Measurements from ENCODE around the gene ACOXL. TPM values are rescaled to one million over a fixed set of nuclear protein-coding genes. Genes with fewer than 3 reads are reported as not detected.
A peak's percentile ranks its signal among the peaks of the same experiment; 100 is the strongest.

The ACOXL gene
- total RNA-seq, 2 donors from 2014 or later: 11.7 to 12.3 TPM

DNA sequence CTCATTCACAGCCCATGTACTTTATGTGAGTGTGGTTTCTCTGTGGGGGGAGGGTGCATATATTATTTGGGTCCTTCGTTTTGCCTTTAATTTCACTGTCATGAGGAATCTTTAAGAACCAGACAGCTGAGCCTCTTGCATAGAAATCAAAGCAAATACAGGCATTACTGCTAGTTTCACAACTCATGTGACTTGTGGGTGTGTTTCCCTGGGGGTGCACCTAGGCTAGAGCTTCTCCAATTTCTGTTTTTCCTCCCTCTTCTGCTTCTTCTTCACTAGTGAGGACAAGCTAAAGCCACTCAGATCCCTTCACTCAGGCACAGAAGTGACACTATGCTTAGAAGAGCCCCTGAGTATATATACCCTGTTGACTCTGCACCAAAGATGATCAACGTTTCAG, 131.4 kb downstream of the ACOXL start:
- H3K27ac Mint-ChIP-seq: no peak overlapping the region
- Histone ChIP-seq H3K9me3 (ENCODE audit: control insufficient read depth, low read length) (no peaks in the 10 kb centered on the region), H3K4me3 (ENCODE audit: low read length) (no peak overlapping the region), H3K4me1 (ENCODE audit: control insufficient read depth, insufficient read depth, low read length) (peaks cover 5% of the 10 kb centered on the region), H3K36me3 (ENCODE audit: control insufficient read depth, insufficient read depth, low read length) (no peaks in the 10 kb centered on the region), H3K27me3 (ENCODE audit: control insufficient read depth, insufficient read depth, low read length, poor library complexity, severe bottlenecking) (no peaks in the 10 kb centered on the region), H3K9ac (ENCODE audit: extremely low read depth, low read length, poor library complexity, severe bottlenecking) (no peak overlapping the region), H3K27ac (ENCODE audit: low read depth, low read length) (no peak overlapping the region)
- WGBS, 2 experiments (ENCODE audit: insufficient coverage in 1 of 2, insufficient read length in 1 of 2): 91 to 94% methylated on average over 2 of the region's 2 CpGs
- no peaks in the 10 kb centered on the region for H3K9me3 Mint-ChIP-seq
- DNase-seq: no peak
- TF ChIP-seq, protein P1, sequence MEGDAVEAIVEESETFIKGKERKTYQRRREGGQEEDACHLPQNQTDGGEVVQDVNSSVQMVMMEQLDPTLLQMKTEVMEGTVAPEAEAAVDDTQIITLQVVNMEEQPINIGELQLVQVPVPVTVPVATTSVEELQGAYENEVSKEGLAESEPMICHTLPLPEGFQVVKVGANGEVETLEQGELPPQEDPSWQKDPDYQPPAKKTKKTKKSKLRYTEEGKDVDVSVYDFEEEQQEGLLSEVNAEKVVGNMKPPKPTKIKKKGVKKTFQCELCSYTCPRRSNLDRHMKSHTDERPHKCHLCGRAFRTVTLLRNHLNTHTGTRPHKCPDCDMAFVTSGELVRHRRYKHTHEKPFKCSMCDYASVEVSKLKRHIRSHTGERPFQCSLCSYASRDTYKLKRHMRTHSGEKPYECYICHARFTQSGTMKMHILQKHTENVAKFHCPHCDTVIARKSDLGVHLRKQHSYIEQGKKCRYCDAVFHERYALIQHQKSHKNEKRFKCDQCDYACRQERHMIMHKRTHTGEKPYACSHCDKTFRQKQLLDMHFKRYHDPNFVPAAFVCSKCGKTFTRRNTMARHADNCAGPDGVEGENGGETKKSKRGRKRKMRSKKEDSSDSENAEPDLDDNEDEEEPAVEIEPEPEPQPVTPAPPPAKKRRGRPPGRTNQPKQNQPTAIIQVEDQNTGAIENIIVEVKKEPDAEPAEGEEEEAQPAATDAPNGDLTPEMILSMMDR (conservative IDR thresholded peaks at IDR 0.05): no peak
- H3K4me1 Mint-ChIP-seq: peaks cover 17% of the 10 kb centered on the region
- no peak overlapping the region for H3K4me3 Mint-ChIP-seq
- no peaks in the 10 kb centered on the region for H3K36me3 Mint-ChIP-seq (ENCODE audit: low read depth)
- H3K27me3 Mint-ChIP-seq (ENCODE audit: insufficient read depth): peaks cover 8% of the 10 kb centered on the region

DNA sequence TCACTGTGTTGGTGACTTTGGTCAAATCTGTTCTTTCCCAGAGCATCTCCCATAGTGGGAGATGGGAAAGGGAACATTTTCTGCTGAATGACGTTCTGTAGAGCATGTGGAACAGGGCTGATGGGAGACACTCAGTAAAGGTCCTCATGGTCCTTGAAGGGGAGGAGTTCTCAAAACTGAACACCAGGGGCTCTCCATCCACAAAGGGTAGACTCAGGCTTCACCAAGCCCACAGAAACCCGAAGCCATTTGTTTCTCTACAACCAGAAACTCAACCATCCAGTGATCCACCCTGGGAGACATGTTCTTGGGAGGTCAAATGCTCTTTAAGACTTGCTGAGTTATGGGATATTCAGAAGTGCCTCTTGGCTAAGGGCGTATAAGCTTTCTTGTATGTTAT, 131.8 kb downstream of the ACOXL start:
- no peaks in the 10 kb centered on the region for H3K9me3 Mint-ChIP-seq
- Histone ChIP-seq H3K9me3 (ENCODE audit: control insufficient read depth, low read length) (no peaks in the 10 kb centered on the region), H3K4me1 (ENCODE audit: control insufficient read depth, insufficient read depth, low read length) (peaks cover 5% of the 10 kb centered on the region), H3K36me3 (ENCODE audit: control insufficient read depth, insufficient read depth, low read length) (no peaks in the 10 kb centered on the region), H3K27me3 (ENCODE audit: control insufficient read depth, insufficient read depth, low read length, poor library complexity, severe bottlenecking) (no peaks in the 10 kb centered on the region), H3K4me3 (ENCODE audit: low read length) (no peak overlapping the region), H3K27ac (ENCODE audit: low read depth, low read length) (no peak overlapping the region), H3K9ac (ENCODE audit: extremely low read depth, low read length, poor library complexity, severe bottlenecking) (no peak overlapping the region)
- peaks cover 14% of the 10 kb centered on the region for H3K4me1 Mint-ChIP-seq
- TF ChIP-seq, protein P1 (conservative IDR thresholded peaks at IDR 0.05): peak; percentile 37
- peaks cover 7% of the 10 kb centered on the region for H3K27me3 Mint-ChIP-seq (ENCODE audit: insufficient read depth)
- WGBS, 2 experiments (ENCODE audit: insufficient coverage in 1 of 2, insufficient read length in 1 of 2): 89 to 93% methylated on average over 2 to 3 of the region's 3 CpGs
- H3K4me3 Mint-ChIP-seq: no peak overlapping the region
- H3K27ac Mint-ChIP-seq: no peak overlapping the region
- no peaks in the 10 kb centered on the region for H3K36me3 Mint-ChIP-seq (ENCODE audit: low read depth)
- DNase-seq: no peak

DNA sequence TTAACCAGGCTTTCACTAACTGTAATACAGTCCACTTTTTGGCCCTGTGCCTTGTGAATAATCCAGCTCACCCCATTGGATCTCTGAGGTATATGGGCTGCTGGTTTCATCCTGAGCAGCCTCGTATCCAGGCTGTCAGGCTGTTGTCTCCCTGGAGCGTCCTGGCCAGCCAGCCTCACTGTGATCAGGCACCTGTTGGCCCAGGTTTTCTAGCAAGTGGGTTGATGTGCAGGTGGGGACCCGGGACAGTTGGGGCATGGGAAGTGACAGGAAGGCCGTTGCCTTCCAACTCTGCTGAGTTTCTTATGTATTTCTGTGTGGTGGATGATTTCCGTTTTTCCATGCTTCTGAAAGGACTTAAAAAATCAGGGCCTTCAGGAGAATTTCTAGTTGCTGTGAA, 132.4 kb downstream of the ACOXL start:
- H3K36me3 ChIP-seq (ENCODE audit: control insufficient read depth, insufficient read depth, low read length): no peaks in the 10 kb centered on the region
- no peaks in the 10 kb centered on the region for H3K27me3 ChIP-seq (ENCODE audit: control insufficient read depth, insufficient read depth, low read length, poor library complexity, severe bottlenecking)
- no peak overlapping the region for H3K27ac ChIP-seq (ENCODE audit: low read depth, low read length)
- no peak for DNase-seq
- no peaks in the 10 kb centered on the region for H3K9me3 ChIP-seq (ENCODE audit: control insufficient read depth, low read length)
- peaks cover 5% of the 10 kb centered on the region for H3K4me1 ChIP-seq (ENCODE audit: control insufficient read depth, insufficient read depth, low read length)
- Mint-ChIP-seq H3K4me3 (no peak overlapping the region), H3K9me3 (no peaks in the 10 kb centered on the region), H3K36me3 (ENCODE audit: low read depth) (no peaks in the 10 kb centered on the region), H3K27ac (no peak overlapping the region), H3K27me3 (ENCODE audit: insufficient read depth) (peaks cover 5% of the 10 kb centered on the region), H3K4me1 (peaks cover 11% of the 10 kb centered on the region)
- H3K9ac ChIP-seq (ENCODE audit: extremely low read depth, low read length, poor library complexity, severe bottlenecking): no peak overlapping the region
- WGBS, 2 experiments (ENCODE audit: insufficient coverage in 1 of 2, insufficient read length in 1 of 2): 88 to 96% methylated on average over 3 to 5 of the region's 5 CpGs
- no peak overlapping the region for H3K4me3 ChIP-seq (ENCODE audit: low read length)
- TF ChIP-seq, protein P1 (conservative IDR thresholded peaks at IDR 0.05): no peak
